OCI-LY1 (cell line): ENCODE results near the gene LYZL4.

ENCODE experiments used
- CTCF ChIP-seq: fragments of 200-600 bp; sonication (generic), shearing (Covaris generic); IDR thresholded peaks from 2 replicates; pipeline ENCODE4 v1.5.1; 2017; ENCODE audit warnings: mild to moderate bottlenecking, antibody characterized with exemption, low read length, moderate library complexity, mixed read lengths
- EZH2 ChIP-seq: fragments of 200-600 bp; sonication (generic), shearing (Covaris generic); IDR thresholded peaks from 2 replicates; pipeline ENCODE4 v1.8.0; 2017; ENCODE audit warnings: borderline replicate concordance, mixed run types, mild to moderate bottlenecking, antibody characterized with exemption, low read length, moderate library complexity, mixed read lengths

GRCh38 chr3:42406727-42407450 is 3.5 kb downstream of the LYZL4 start:
- TF ChIP-seq EZH2, result no peak
- no peak for TF ChIP-seq CTCF
